Parathyroid adenoma (tissue), 2 donors: ENCODE measurements around the gene GADD45G.

Experiments used
- H2AFZ ChIP-seq: fragments of 300-600 bp; sonication (generic); one replicate; pipeline ENCODE4 v1.7.0; 2017; ENCODE audit warnings: antibody characterized with exemption, mild to moderate bottlenecking
- H3K27ac ChIP-seq: fragments of 300-600 bp; sonication (generic); one replicate; pipeline ENCODE4 v1.7.0; 2017
- H3K27me3 ChIP-seq: fragments of 300-600 bp; sonication (generic); one replicate; pipeline ENCODE4 v1.7.0; 2017; ENCODE audit warnings: low read length; ENCODE audit not compliant: control insufficient read depth, insufficient read depth
- H3K36me3 ChIP-seq: fragments of 300-600 bp; sonication (generic); one replicate; pipeline ENCODE4 v1.7.0; 2017; ENCODE audit warnings: low read length; ENCODE audit not compliant: control insufficient read depth, insufficient read depth
- H3K4me1 ChIP-seq: fragments of 300-600 bp; sonication (generic); one replicate; pipeline ENCODE4 v1.7.0; 2017; ENCODE audit warnings: control low read depth
- H3K4me2 ChIP-seq: fragments of 300-600 bp; sonication (generic); one replicate; pipeline ENCODE4 v1.7.0; 2017; ENCODE audit warnings: low read length
- H3K4me3 ChIP-seq: fragments of 300-600 bp; sonication (generic); one replicate; pipeline ENCODE4 v1.7.0; 2017; ENCODE audit warnings: low read depth, low read length
- H3K79me2 ChIP-seq: fragments of 300-600 bp; sonication (generic); one replicate; pipeline ENCODE4 v1.7.0; 2017; ENCODE audit warnings: control low read depth
- H3K9ac ChIP-seq: fragments of 300-600 bp; sonication (generic); one replicate; pipeline ENCODE4 v1.7.0; 2017; ENCODE audit warnings: mild to moderate bottlenecking
- H3K9me3 ChIP-seq: fragments of 300-600 bp; sonication (generic); one replicate; pipeline ENCODE4 v1.7.0; 2017; ENCODE audit warnings: low read length; ENCODE audit not compliant: control insufficient read depth
- CTCF ChIP-seq: fragments of 300-600 bp; sonication (generic); IDR thresholded peaks from one replicate; pipeline ENCODE4 v1.7.0; 2017; ENCODE audit warnings: antibody characterized with exemption, mild to moderate bottlenecking
- donor health status: primary hyperparathyroidism.

Gene GADD45G

GRCh38 chr9:89628601-89629000 lies 23.8 kb downstream of the GADD45G start:
- H3K4me3 ChIP-seq, result no peak overlapping the region
- no peak overlapping the region for H3K27ac ChIP-seq
- H3K27me3 ChIP-seq, result no peaks in the 10 kb centered on the region
- no peaks in the 10 kb centered on the region for H3K4me1 ChIP-seq
- H2AFZ ChIP-seq, result no peak overlapping the region
- no peak for TF ChIP-seq CTCF
- H3K9me3 ChIP-seq, result no peaks in the 10 kb centered on the region
- H3K79me2 ChIP-seq, result no peaks in the 10 kb centered on the region
- H3K4me2 ChIP-seq, result no peak overlapping the region
- H3K36me3 ChIP-seq, result no peaks in the 10 kb centered on the region
- H3K9ac ChIP-seq, result no peak overlapping the region

- H3K4me2 ChIP-seq, result no peak overlapping the region
Observed at GRCh38 chr9:89629081-89629976, 24.5 kb downstream of the GADD45G start.

GRCh38 chr9:89630508-89630907 lies 25.7 kb downstream of the GADD45G start:
- H3K27me3 ChIP-seq, result no peaks in the 10 kb centered on the region
- no peaks in the 10 kb centered on the region for H3K36me3 ChIP-seq
- no peaks in the 10 kb centered on the region for H3K9me3 ChIP-seq
- no peaks in the 10 kb centered on the region for H3K4me1 ChIP-seq
- TF ChIP-seq CTCF, result no peak
- no peak overlapping the region for H3K9ac ChIP-seq
- no peak overlapping the region for H3K27ac ChIP-seq
- H3K4me2 ChIP-seq, result no peak overlapping the region
- H3K79me2 ChIP-seq, result no peaks in the 10 kb centered on the region
- H3K4me3 ChIP-seq, result no peak overlapping the region
- H2AFZ ChIP-seq, result no peak overlapping the region

More at GRCh38 chr9:89629081-89629976, 24.5 kb downstream of the GADD45G start:
- H3K9ac ChIP-seq, result no peak overlapping the region
- no peak overlapping the region for H3K4me3 ChIP-seq
- no peak for TF ChIP-seq CTCF
- no peak overlapping the region for H2AFZ ChIP-seq
- H3K36me3 ChIP-seq, result no peaks in the 10 kb centered on the region
- H3K27ac ChIP-seq, result no peak overlapping the region
- no peaks in the 10 kb centered on the region for H3K27me3 ChIP-seq
- no peaks in the 10 kb centered on the region for H3K9me3 ChIP-seq
- H3K79me2 ChIP-seq, result no peaks in the 10 kb centered on the region
- no peaks in the 10 kb centered on the region for H3K4me1 ChIP-seq

- no peak overlapping the region for H3K27ac ChIP-seq
- H3K27me3 ChIP-seq, result no peaks in the 10 kb centered on the region
- no peaks in the 10 kb centered on the region for H3K9me3 ChIP-seq
- H3K4me3 ChIP-seq, result no peak overlapping the region
- no peak for TF ChIP-seq CTCF
- no peaks in the 10 kb centered on the region for H3K36me3 ChIP-seq
- H2AFZ ChIP-seq, result no peak overlapping the region
- H3K4me1 ChIP-seq, result no peaks in the 10 kb centered on the region
- no peak overlapping the region for H3K4me2 ChIP-seq
- no peaks in the 10 kb centered on the region for H3K79me2 ChIP-seq
- no peak overlapping the region for H3K9ac ChIP-seq
Observed at GRCh38 chr9:89631384-89631783, 26.6 kb downstream of the GADD45G start.
